ENCODE measurements around the gene TNFAIP2.

GRCh38 chr14:103149351-103150237 lies 26.3 kb downstream of the TNFAIP2 start:
- no peak for TF ChIP-seq POLR2A (IDR thresholded peaks at IDR 0.05)
- TF ChIP-seq CTCF (IDR thresholded peaks at IDR 0.05): no peak

All from thyroid gland (tissue), 4 donors.